A549 (cell line): Measurements from ENCODE around the gene LRSAM1.

Source experiments
- BHLHE40 ChIP-seq: IDR thresholded peaks from 2 replicates; pipeline ENCODE4 v1.6.1; 2012; ENCODE audit warnings: low read depth, low read length, inconsistent platforms
- CHD2 ChIP-seq: fragments of 150-350 bp; IDR thresholded peaks from 2 replicates; pipeline ENCODE4 v1.6.1; 2014; ENCODE audit warnings: low read length; ENCODE audit not compliant: partially characterized antibody
- EHF ChIP-seq: fragments of 250-450 bp; sonication (Bioruptor Pico); IDR thresholded peaks from 2 replicates; pipeline ENCODE4 v1.5.0; 2020; ENCODE audit warnings: mild to moderate bottlenecking
- EP300 ChIP-seq, 2 experiments: fragments of >200 bp; sonication (Bioruptor Twin); formaldehyde crosslinking; IDR thresholded peaks; 2 replicates in 1 of 2; 3 replicates in 1 of 2; pipeline ENCODE4 v1.6.1; 2016 to 2017
- HDAC2 ChIP-seq: fragments of 200-600 bp; sonication (generic); IDR thresholded peaks from 2 replicates; pipeline ENCODE4 v1.6.1; 2016
- JUNB ChIP-seq: fragments of >200 bp; sonication (Bioruptor Twin); formaldehyde crosslinking; IDR thresholded peaks from 2 replicates; pipeline ENCODE4 v1.6.1; 2016
- KDM5A ChIP-seq: fragments of 200-600 bp; sonication (generic); IDR thresholded peaks from 2 replicates; pipeline ENCODE4 v1.6.1; 2016; ENCODE audit warnings: antibody characterized with exemption, mild to moderate bottlenecking
- NPAS2 ChIP-seq: fragments of 250-450 bp; sonication (Bioruptor Pico); IDR thresholded peaks from 2 replicates; pipeline ENCODE4 v1.8.0; 2022; ENCODE audit warnings: mild to moderate bottlenecking, moderate library complexity, borderline replicate concordance
- POLR2A ChIP-seq: IDR thresholded peaks from 2 replicates; pipeline ENCODE4 v1.6.1; 2012; ENCODE audit warnings: mild to moderate bottlenecking, low read length
- RAD21 ChIP-seq, 2 experiments: fragments of >200 bp in 1 of 2; sonication (Bioruptor Twin) in 1 of 2; formaldehyde crosslinking in 1 of 2; IDR thresholded peaks in 1 of 2; conservative IDR thresholded peaks in 1 of 2; 2 replicates in 1 of 2; 3 replicates in 1 of 2; pipeline ENCODE4 v1.6.1; 2012 to 2018; ENCODE audit warnings: inconsistent platforms in 1 of 2
- RFX5 ChIP-seq: fragments of 450-650 bp; IDR thresholded peaks from 2 replicates; pipeline ENCODE4 v1.7.1; 2014; ENCODE audit warnings: antibody characterized with exemption, mild to moderate bottlenecking, moderate library complexity
- TF ChIP-seq, protein P1 (sequence below): fragments of >200 bp; sonication (Bioruptor Twin); formaldehyde crosslinking; IDR thresholded peaks from 3 replicates; pipeline ENCODE4 v1.5.1; 2016

DNA sequence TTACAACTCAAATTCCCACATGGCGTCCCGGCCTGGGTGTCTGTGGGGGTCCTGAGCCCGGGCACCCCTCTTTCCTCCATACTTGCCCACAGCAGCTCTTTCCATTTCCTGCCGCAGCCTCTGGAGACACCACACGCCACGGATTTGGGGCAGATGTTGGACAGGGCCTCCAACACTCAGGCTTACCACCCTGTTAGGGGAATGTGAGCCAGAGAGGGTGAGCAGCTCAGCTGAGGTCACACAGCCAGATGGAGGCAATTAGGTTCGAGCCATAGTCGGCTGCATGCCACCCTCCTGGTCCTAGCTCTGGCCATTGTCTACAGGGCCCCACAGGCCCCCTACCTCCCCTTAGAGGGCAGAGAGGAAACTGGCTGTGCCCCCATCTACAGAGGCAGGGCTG lies 85.2 kb downstream of the LRSAM1 start:
- TF ChIP-seq, protein P1, sequence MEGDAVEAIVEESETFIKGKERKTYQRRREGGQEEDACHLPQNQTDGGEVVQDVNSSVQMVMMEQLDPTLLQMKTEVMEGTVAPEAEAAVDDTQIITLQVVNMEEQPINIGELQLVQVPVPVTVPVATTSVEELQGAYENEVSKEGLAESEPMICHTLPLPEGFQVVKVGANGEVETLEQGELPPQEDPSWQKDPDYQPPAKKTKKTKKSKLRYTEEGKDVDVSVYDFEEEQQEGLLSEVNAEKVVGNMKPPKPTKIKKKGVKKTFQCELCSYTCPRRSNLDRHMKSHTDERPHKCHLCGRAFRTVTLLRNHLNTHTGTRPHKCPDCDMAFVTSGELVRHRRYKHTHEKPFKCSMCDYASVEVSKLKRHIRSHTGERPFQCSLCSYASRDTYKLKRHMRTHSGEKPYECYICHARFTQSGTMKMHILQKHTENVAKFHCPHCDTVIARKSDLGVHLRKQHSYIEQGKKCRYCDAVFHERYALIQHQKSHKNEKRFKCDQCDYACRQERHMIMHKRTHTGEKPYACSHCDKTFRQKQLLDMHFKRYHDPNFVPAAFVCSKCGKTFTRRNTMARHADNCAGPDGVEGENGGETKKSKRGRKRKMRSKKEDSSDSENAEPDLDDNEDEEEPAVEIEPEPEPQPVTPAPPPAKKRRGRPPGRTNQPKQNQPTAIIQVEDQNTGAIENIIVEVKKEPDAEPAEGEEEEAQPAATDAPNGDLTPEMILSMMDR = no peak
- TF ChIP-seq HDAC2 (no peak), CHD2 (no peak), RAD21 (conservative IDR thresholded peaks at IDR 0.05 in 1 of 2, IDR thresholded peaks at IDR 0.05 in 1 of 2) (no peak), BHLHE40 (no peak), POLR2A (no peak), EHF (CRISPR knock-in tag) (no peak), EP300 (IDR thresholded peaks at IDR 0.05) (no peak), KDM5A (no peak), RFX5 (no peak), JUNB (no peak), NPAS2 (CRISPR knock-in tag) (no peak)
